Panc1 (cell line): ENCODE measurements around the gene TGM3. TPM values are rescaled to one million over a fixed set of nuclear protein-coding genes. Genes with fewer than 3 reads are reported as not detected.

Source experiments
- ATAC-seq: fragments of 200-7000 bp; cut with Tn5 transposase; 2 replicates; pipeline ENCODE4 v1.9.1; 2020; ENCODE audit warnings: mild to moderate bottlenecking, moderate library complexity
- BruUV-seq: library from RNA; stranded (reverse); fragments of 400-500 nt; replicated peaks from 2 replicates; lab custom pipeline; 2021; lab: Mats Ljungman, UMichigan
- CTCF ChIA-PET: fragments of 300-600 bp; sonication (Branson Sonifier 250); formaldehyde crosslinking; loops from one replicate; lab custom pipeline; 2022; ENCODE audit warnings: antibody characterized with exemption; lab: Charles Lee
- POLR2A ChIA-PET: fragments of 300-600 bp; sonication (Branson Sonifier 250); formaldehyde crosslinking; loops from one replicate; lab custom pipeline; 2022; ENCODE audit warnings: antibody characterized with exemption; lab: Charles Lee
- DNase-seq: peaks from one replicate; pipeline ENCODE4 v3.0.0-alpha.2; 2010; ENCODE audit warnings: low read depth, low spot score
- H3K27ac ChIP-seq: 2 replicates; pipeline ENCODE4 v1.5.1; 2011; ENCODE audit warnings: mild to moderate bottlenecking, low read length, inconsistent platforms
- H3K27me3 ChIP-seq: fragments of 200-500 bp; sonication (Bioruptor generic); 2 replicates; pipeline ENCODE4 v1.6.0; 2014; ENCODE audit warnings: low read length, inconsistent platforms; ENCODE audit not compliant: control insufficient read depth, insufficient read depth
- H3K36me3 ChIP-seq: fragments of 200-500 bp; sonication (Bioruptor generic); 2 replicates; pipeline ENCODE4 v1.5.1; 2014; ENCODE audit warnings: inconsistent platforms, mild to moderate bottlenecking, low read length, moderate library complexity; ENCODE audit not compliant: control insufficient read depth, insufficient read depth
- H3K4me1 ChIP-seq: 2 replicates; pipeline ENCODE4 v1.5.1; 2011; ENCODE audit warnings: inconsistent platforms, mild to moderate bottlenecking, low read length, moderate library complexity; ENCODE audit not compliant: control insufficient read depth, insufficient read depth
- H3K4me3 ChIP-seq, 2 experiments: 2 replicates each; pipeline ENCODE4 v1.5.1; 2011 to 2012; ENCODE audit warnings: low read depth in 2 of 2, low read length in 2 of 2, mild to moderate bottlenecking in 2 of 2, inconsistent platforms in 1 of 2, moderate library complexity in 1 of 2
- H3K9me3 ChIP-seq: fragments of 200-500 bp; sonication (Bioruptor generic); 2 replicates; pipeline ENCODE4 v1.5.1; 2014; ENCODE audit warnings: low read depth, mild to moderate bottlenecking, inconsistent platforms, low read length, moderate library complexity; ENCODE audit not compliant: control insufficient read depth, insufficient read depth
- CTCF ChIP-seq: fragments of 450-650 bp; IDR thresholded peaks from 2 replicates; pipeline ENCODE4 v1.5.1; 2017; ENCODE audit warnings: mild to moderate bottlenecking
- POLR2AphosphoS5 ChIP-seq: IDR thresholded peaks from 2 replicates; pipeline ENCODE4 v1.6.1; 2012; ENCODE audit warnings: mild to moderate bottlenecking, low read depth, low read length, moderate library complexity
- REST ChIP-seq, 2 experiments: IDR thresholded peaks; 2 replicates each; pipeline ENCODE4 v1.6.1; 2011 to 2012; ENCODE audit warnings: low read depth in 2 of 2, control low read depth in 1 of 2, low read length in 1 of 2, mild to moderate bottlenecking in 1 of 2, moderate library complexity in 1 of 2; ENCODE audit not compliant: insufficient read depth in 1 of 2
- SIN3A ChIP-seq: IDR thresholded peaks from 2 replicates; pipeline ENCODE4 v1.6.1; 2012; ENCODE audit warnings: low read depth, mild to moderate bottlenecking, low read length, moderate library complexity, borderline replicate concordance; ENCODE audit not compliant: insufficient read depth
- TCF7L2 ChIP-seq: IDR thresholded peaks from 2 replicates; pipeline ENCODE4 v1.6.1; 2011; ENCODE audit warnings: mild to moderate bottlenecking, low read depth, low read length, inconsistent platforms
- in situ Hi-C: cut with HindIII; loops from 2 replicates; pipeline ENCODE4 v1.10.0; 2016; ENCODE audit warnings: low sequenced_read_pairs, low pct_unique_long_range_greater_than_20kb
- intact Hi-C: fragments of 100-400 bp; cut with micrococcal nuclease; formaldehyde crosslinking; loops from one replicate; pipeline ENCODE4 v1.10.0; 2022; ENCODE audit not compliant: unreplicated experiment
- total RNA-seq: library from RNA; stranded (reverse); gene quantifications from one replicate; pipeline ENCODE4 v1.2.1, GENCODE V29; 2021; ENCODE audit not compliant: unreplicated experiment

TGM3 gene
- total RNA-seq, 1 experiment from 2014 or later: not detected

- 0 out of 2 replicates have a peak, but pooled peaks cover 2% of the 10 kb centered on the region for H3K27me3 ChIP-seq
- in situ Hi-C loops: no loop called here
- POLR2A ChIA-PET: interaction anchor here (0.6 kb wide), 1 partner anchor 158 kb away, joined by 11 read pairs; no protein-coding TSS in a partner anchor
- H3K9me3 ChIP-seq: peaks cover 3% of the 10 kb centered on the region; the same call in 1 of the 2 replicates
- DNase-seq: no peak
- H3K4me1 ChIP-seq: no peaks in the 10 kb centered on the region
- CTCF ChIA-PET: no interaction called here
- TF ChIP-seq TCF7L2 (no peak), REST (IDR thresholded peaks at IDR 0.05; ENCODE audit: insufficient read depth in 1 of 2, low read depth in 2 of 2, low read length in 1 of 2) (no peak), SIN3A (no peak), POLR2AphosphoS5 (no peak)
- BruUV-seq: no TSS peak
- no peak overlapping the region for H3K4me3 ChIP-seq
- no peak for ATAC-seq
- intact Hi-C loops: no loop called here
- H3K36me3 ChIP-seq: no peaks in the 10 kb centered on the region
- H3K27ac ChIP-seq: no peak overlapping the region
Observed at GRCh38 chr20:2364044-2364443, 68.2 kb downstream of the TGM3 start.

GRCh38 chr20:2365091-2365490 is 69.3 kb downstream of the TGM3 start:
- TF ChIP-seq CTCF (no peak), POLR2AphosphoS5 (no peak), TCF7L2 (no peak), SIN3A (no peak), REST (IDR thresholded peaks at IDR 0.05; ENCODE audit: insufficient read depth in 1 of 2, low read depth in 2 of 2, low read length in 1 of 2) (no peak)
- Histone ChIP-seq H3K9me3 (peaks cover 3% of the 10 kb centered on the region; the same call in 1 of the 2 replicates), H3K4me3 (no peak overlapping the region), H3K4me1 (no peaks in the 10 kb centered on the region), H3K36me3 (no peaks in the 10 kb centered on the region), H3K27ac (no peak overlapping the region), H3K27me3 (peaks cover 2% of the 10 kb centered on the region; the same call in 1 of the 2 replicates)
- POLR2A ChIA-PET: no interaction called here
- intact Hi-C loops (no loop called here), in situ Hi-C loops (no loop called here)
- ATAC-seq: no peak
- DNase-seq: no peak
- BruUV-seq: no TSS peak
- CTCF ChIA-PET: no interaction called here
